NCI-H2107 (cell line): ENCODE measurements around the gene NINL.
"Not testable (repeated sequence)": the region's sequence is repeated elsewhere in the genome, so short reads cannot be mapped to it uniquely, and the experiment has no call there.

ENCODE experiments used
- DNase-seq: peaks from one replicate; lab custom pipeline; 2025; lab: John Stamatoyannopoulos, UW

NINL gene

GRCh38 chr20:25483431-25484132 is 101.7 kb downstream of the NINL start:
- DNase-seq: no peak

- no peak for DNase-seq
Observed at GRCh38 chr20:25481918-25482253, 103.4 kb downstream of the NINL start.

- DNase-seq: no peak
Observed at GRCh38 chr20:25481235-25481917, 104.0 kb downstream of the NINL start.

- DNase-seq: no peak
Observed at GRCh38 chr20:25480797-25481196, 104.5 kb downstream of the NINL start.

GRCh38 chr20:25480156-25480555 is 105.2 kb downstream of the NINL start:
- DNase-seq: no peak

- no peak for DNase-seq
Observed at GRCh38 chr20:25479638-25480037, 105.7 kb downstream of the NINL start.

- DNase-seq: no peak
Observed at GRCh38 chr20:25478889-25479568, 106.3 kb downstream of the NINL start.

GRCh38 chr20:25477014-25477882 is 108.1 kb downstream of the NINL start:
- DNase-seq: no peak

GRCh38 chr20:25476106-25477013 is 109.0 kb downstream of the NINL start:
- DNase-seq: no peak

GRCh38 chr20:25473297-25473696 is 112.0 kb downstream of the NINL start:
- DNase-seq: not testable (repeated sequence)

- no peak for DNase-seq
Observed at GRCh38 chr20:25471020-25471419, 114.3 kb downstream of the NINL start.

GRCh38 chr20:25470045-25470444 is 115.3 kb downstream of the NINL start:
- no peak for DNase-seq

GRCh38 chr20:25469558-25469957 is 115.8 kb downstream of the NINL start:
- no peak for DNase-seq

GRCh38 chr20:25468126-25469075 is 116.9 kb downstream of the NINL start:
- no peak for DNase-seq

GRCh38 chr20:25467441-25467840 is 117.9 kb downstream of the NINL start:
- DNase-seq: no peak

- no peak for DNase-seq
Observed at GRCh38 chr20:25466846-25467245, 118.5 kb downstream of the NINL start.

GRCh38 chr20:25465243-25466135 is 119.8 kb downstream of the NINL start:
- DNase-seq: no peak

- no peak for DNase-seq
Observed at GRCh38 chr20:25464501-25465242, 120.7 kb downstream of the NINL start.
